GM12875 (cell line): Measurements from ENCODE around the gene OR6N2.

Experiments
- H3K4me3 ChIP-seq: one replicate; pipeline ENCODE4 v1.5.1; 2011; ENCODE audit warnings: low read depth, low read length, control low read depth
- TF ChIP-seq, protein P1 (sequence below): IDR thresholded peaks from 2 replicates; pipeline ENCODE4 v1.5.1; 2011; ENCODE audit warnings: low read depth, mild to moderate bottlenecking, control low read depth, inconsistent platforms, low read length, moderate library complexity, borderline replicate concordance; ENCODE audit not compliant: insufficient read depth

Gene OR6N2

DNA sequence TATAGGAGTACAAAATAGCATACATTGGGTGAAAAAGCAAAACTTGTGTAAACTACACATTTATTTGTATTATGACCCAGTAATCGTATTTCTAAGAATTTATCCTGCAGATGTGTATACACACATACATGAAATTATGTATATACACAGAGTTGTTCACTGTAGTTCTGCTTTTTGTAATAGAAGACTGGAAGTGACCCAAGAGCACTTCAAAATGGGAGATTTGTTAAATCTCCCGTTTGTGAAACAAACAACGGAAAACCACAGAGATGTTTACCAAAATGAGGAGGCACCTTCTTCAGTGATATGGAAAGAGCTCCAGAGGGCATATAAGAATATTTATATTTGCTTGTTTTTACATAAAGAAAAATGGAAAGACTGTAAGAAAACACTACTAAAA, 32.2 kb upstream of the OR6N2 start:
- TF ChIP-seq, protein P1, sequence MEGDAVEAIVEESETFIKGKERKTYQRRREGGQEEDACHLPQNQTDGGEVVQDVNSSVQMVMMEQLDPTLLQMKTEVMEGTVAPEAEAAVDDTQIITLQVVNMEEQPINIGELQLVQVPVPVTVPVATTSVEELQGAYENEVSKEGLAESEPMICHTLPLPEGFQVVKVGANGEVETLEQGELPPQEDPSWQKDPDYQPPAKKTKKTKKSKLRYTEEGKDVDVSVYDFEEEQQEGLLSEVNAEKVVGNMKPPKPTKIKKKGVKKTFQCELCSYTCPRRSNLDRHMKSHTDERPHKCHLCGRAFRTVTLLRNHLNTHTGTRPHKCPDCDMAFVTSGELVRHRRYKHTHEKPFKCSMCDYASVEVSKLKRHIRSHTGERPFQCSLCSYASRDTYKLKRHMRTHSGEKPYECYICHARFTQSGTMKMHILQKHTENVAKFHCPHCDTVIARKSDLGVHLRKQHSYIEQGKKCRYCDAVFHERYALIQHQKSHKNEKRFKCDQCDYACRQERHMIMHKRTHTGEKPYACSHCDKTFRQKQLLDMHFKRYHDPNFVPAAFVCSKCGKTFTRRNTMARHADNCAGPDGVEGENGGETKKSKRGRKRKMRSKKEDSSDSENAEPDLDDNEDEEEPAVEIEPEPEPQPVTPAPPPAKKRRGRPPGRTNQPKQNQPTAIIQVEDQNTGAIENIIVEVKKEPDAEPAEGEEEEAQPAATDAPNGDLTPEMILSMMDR, result no peak

DNA sequence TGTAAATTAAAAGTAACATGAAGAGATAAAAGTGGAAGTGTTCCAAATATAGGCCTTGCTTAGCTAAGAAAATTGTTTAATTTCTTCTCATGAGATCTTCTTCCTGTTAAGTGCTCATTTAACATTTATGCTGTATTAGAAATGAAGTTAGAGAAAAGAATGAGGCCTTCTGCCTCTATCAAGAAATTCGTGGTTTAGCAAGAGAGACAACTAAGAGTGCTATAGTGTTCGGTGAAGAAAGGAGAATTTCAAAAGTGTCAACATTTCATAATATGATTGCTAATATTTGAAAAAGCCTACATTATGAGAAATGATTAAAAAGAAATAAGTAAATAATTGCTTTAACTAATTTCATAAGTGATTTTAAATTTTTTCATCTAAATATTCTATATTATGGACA, 31.3 kb upstream of the OR6N2 start:
- no peak overlapping the region for H3K4me3 ChIP-seq
- TF ChIP-seq, protein P1, result no peak

More for the DNA sequence above, 32.2 kb upstream of the OR6N2 start:
- no peak overlapping the region for H3K4me3 ChIP-seq

- TF ChIP-seq, protein P1, result no peak
- H3K4me3 ChIP-seq, result no peak overlapping the region
These were observed 29.3 kb upstream of the OR6N2 start for GRCh38 chr1:158810311-158810710.

- no peak overlapping the region for H3K4me3 ChIP-seq
- TF ChIP-seq, protein P1, result no peak
These were observed 28.9 kb upstream of the OR6N2 start for GRCh38 chr1:158809862-158810261.

GRCh38 chr1:158809256-158809655, 28.3 kb upstream of the OR6N2 start:
- H3K4me3 ChIP-seq, result no peak overlapping the region
- TF ChIP-seq, protein P1, result no peak

DNA sequence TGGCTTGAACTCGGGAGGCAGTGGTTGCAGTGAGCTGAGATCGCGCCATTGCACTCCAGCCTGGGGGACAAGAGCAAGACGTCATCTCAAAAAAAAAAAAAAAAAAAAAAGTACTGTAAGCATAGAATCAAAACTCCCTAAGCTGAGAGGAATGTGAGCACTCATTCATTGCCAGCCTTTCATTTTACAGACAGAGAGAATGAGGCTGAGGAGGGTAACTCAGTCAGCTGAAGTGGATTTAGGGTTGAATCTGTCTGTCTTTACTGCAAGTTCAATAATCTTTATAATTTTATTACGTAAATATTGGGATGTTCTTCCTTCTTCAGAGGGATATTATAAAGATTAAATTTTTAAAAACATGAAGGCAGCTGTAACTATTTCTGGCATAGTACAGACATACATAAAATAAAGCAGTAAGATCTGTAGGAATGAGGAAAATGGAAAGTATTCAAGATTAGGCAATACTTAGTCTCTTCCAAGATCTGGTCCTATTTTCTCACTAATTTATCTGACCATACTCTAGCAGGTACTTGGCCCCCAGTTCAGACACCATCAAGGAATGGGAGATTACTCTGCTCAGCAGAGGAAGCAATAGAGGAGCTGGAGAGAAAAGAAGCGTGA, 26.0 kb upstream of the OR6N2 start:
- no peak overlapping the region for H3K4me3 ChIP-seq
- TF ChIP-seq, protein P1, result no peak

- no peak overlapping the region for H3K4me3 ChIP-seq
- TF ChIP-seq, protein P1, result no peak
These were observed 22.7 kb upstream of the OR6N2 start for GRCh38 chr1:158803678-158804077.
